HG03565 (cell line): ENCODE measurements around the gene CEP83.

Experiments
- ATAC-seq: cut with Tn5 transposase; IDR thresholded peaks from one replicate; pipeline ENCODE4 v1.9.1; 2021; ENCODE audit warnings: mild to moderate bottlenecking, moderate library complexity; ENCODE audit not compliant: unreplicated experiment

CEP83 gene

DNA sequence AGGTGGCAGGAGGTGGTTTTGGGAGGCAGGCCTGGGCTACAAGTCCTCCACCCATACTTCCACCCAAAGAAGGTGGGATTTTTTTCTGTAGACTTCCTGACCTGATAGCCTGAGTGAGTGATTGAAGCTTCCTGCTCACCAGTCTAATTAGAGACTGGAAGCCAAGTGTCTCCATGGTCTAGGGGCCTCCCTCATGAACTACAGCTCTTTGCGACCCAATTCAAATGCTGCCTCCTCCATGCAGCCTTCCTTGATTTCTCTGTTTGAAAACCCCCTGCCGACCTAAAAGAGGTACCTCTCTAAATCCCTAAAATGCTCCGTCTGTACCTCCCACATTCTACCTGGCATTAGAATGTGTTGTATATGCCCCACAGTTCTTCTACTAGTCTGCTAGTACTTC, 186.4 kb downstream of the CEP83 start:
- ATAC-seq, result no peak

GRCh38 chr12:94272280-94272679, 187.4 kb downstream of the CEP83 start:
- no peak for ATAC-seq

GRCh38 chr12:94271351-94271750, 188.3 kb downstream of the CEP83 start:
- ATAC-seq, result peak; percentile 38

GRCh38 chr12:94269316-94269999, 190.2 kb downstream of the CEP83 start:
- ATAC-seq, result peak; percentile 40

GRCh38 chr12:94267921-94268471, 191.7 kb downstream of the CEP83 start:
- no peak for ATAC-seq

- ATAC-seq, result no peak
Measured at GRCh38 chr12:94267537-94267872, 192.2 kb downstream of the CEP83 start.

DNA sequence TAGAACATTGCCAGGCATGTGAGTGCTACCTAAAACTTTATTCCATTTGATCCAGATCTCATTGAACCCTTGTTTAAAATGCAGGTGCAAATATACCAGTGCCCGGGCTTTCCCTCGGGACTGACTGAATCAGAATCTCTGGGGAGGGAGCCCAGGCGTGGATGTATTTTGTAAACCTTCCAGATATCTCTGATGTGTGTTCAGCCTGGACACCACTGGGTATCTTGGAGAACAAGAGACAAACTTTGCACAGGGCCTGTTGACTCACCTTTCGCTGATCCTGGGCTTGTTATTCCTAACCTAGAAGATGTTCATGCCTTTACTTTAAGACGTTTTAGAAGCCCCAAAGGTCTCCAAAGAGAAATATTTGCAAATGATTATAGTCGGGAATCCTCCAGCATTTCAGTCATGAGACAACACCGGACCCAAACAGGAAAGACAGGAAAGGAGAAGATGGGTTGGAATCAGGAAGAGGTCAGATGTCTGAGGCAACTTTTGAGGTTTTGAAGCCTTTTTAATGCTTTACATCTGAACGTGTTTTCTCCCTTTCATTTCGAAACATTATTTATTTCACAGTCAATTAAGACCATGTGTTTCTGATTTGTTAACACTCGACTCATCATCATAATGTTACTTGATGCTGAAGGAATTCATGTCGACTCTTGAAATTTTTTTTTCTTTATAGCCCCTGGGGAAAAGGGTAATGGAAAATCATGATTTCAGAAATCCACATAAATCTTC, 192.7 kb downstream of the CEP83 start:
- ATAC-seq, result no peak

- ATAC-seq, result no peak
Measured at GRCh38 chr12:94265966-94266745, 193.5 kb downstream of the CEP83 start.

GRCh38 chr12:94265539-94265938, 194.1 kb downstream of the CEP83 start:
- no peak for ATAC-seq

- ATAC-seq, result no peak
Measured at GRCh38 chr12:94264736-94265485, 194.8 kb downstream of the CEP83 start.

- no peak for ATAC-seq
Measured at GRCh38 chr12:94263905-94264561, 195.6 kb downstream of the CEP83 start.

DNA sequence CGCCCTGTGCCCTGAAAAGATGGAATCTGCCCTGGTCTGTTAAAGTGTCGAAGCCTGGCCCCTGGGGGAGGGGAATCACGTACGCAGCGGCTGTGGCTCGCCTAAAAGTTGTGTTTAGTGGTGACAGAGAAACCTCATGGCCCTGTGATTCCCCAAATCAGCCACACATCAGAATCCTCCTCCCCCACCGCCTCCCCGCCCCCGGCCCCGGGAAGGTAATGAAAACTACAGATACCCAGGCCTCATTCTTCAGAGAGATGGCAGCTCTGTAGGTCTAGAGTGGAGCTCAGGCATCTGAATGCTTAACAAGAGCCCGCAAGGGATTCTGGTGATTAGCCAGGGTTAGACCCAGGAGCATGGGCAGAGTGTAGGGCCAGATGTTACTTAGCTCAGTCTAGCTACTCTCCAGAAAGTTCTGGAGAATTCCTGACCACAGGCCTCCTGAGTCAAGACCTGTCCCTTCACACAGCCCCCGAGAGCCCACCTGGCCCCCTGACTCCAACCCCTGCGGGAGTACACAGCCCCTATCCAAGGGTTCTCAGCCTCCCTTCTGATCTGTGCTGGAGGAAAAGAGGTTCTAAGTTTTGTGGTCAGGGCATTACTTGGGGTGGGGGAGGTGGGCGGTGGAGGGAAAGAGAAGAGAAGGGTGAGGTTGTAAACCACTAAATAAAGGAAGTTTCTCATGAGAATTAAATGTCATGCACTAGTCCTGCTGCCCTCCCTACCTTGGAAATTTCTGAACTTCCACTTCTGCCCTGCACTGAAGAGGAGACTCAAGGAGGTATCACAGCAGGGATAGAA, 196.5 kb downstream of the CEP83 start:
- ATAC-seq, result peak; percentile 27

DNA sequence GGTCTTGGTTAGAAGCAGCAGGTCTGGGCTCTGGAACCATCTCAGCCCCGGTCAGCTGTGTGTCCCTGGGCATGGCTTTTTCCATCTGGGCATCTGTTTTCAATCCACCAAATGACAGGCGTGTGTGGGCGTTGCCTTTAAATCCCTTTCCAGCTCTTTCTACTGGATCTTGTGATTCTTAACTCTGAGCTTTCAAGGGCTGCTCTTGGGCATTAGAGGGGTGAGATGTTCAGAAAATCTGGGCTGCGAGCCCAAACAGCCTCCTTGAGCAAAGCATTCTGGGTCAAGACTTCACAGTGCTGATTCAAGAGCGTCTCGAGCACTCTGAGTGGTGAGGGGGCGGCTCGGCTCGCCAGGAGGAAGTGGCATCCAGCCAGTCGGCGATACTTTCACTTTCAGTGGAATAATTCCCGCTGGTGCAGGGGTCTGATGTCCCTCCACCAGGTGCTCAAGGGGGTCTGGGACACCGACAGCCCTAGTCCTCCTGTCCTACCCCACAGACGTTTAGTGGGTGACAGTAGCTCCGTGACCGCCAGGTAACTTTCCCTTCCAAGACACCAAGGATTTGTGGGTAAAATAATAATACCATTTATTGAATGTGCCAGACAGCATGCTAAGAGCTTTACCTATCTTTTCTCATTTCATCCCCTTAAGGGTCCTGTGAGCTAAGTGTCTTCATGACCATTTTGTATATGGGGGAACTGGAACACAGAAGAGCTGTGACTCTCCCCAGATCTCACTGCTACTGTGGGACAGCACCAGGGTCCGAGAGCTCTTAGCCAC, 197.2 kb downstream of the CEP83 start:
- ATAC-seq, result peak; percentile 29

DNA sequence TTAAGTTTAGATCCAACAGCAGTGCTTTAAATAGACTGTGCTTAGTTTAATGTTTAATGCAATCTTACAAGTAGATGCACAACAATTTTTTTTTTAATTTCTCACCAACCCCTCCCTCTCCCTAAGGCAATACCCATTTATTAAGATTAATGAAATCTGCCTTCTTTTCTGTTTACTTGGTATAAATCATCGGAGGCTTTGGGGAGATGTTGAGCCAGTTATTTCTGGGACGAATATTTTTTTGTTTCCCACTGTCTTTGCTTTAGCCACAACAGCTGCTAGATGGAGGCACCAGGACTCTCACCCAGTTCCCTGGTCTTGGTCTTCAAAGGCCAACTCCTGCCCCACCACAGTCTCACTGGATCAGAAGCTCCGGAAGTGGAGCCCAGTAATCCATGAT, 197.9 kb downstream of the CEP83 start:
- ATAC-seq, result no peak

- no peak for ATAC-seq
Measured at GRCh38 chr12:94261119-94261518, 198.5 kb downstream of the CEP83 start.

DNA sequence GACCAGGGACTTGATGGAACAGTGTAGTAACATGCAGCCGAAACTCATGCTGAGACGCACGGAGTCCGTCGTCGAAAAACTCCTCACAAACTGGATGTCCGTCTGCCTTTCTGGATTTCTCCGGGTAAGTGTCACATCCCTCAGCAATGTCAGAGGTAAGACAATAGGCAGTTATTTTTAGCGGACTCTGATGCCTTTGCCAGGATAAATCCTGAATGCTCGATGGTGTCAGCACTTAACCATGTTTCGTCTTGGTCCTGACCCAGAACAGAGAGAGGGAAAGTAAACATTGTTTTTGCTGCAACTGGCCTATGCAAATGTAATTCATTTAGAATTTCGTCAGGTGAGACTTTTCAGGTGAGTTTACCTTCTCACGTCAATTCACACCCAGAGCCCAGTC, 198.9 kb downstream of the CEP83 start:
- no peak for ATAC-seq

DNA sequence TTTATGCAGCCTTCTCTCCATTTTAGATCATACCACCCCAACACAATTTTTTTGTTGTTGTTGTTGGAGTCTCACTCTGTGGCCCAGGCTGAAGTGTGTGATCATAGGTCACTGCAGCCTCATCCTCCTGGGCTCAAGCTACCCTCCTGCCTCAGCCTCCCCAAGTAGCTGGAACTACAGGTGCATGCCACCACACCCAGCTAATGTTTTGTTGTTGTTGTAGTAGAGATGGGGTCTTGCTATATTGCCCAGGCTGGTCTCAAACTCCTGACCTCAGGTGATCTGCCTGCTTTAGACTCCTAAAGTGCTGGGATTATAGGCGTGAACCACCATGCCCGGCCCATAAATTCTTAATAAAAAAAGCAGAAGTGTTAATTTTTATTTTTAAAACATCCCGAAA, 199.7 kb downstream of the CEP83 start:
- no peak for ATAC-seq

DNA sequence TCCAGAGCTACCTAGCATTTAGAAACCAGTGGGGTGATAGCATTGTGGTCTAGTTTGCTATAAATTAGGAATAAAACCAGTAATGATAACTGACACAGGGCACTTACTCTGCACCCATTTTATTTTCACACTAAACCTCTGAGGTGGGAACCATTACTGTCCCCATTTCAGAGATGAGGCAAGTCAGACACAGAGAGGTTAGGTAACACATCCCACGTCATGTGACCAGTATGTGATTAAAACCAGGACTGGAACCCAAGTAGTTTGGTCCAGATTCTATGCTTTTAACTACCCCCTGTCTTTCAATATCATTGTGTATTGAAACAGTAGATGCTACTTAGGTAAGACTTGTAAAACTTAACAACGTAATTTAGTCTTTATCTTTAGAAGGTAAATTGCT, 201.1 kb downstream of the CEP83 start:
- ATAC-seq, result peak; percentile 52
